Left lung (tissue), 10 donors: Measurements from ENCODE around the gene ROS1. TPM values are rescaled to one million over a fixed set of nuclear protein-coding genes. Genes with fewer than 3 reads are reported as not detected.
A peak's percentile ranks its signal among the peaks of the same experiment; 100 is the strongest.

Source experiments
- ATAC-seq: fragments of 200-7000 bp; cut with Tn5 transposase; one replicate; pipeline ENCODE4 v1.9.1; 2020; ENCODE audit warnings: moderate library complexity
- DNase-seq, 4 donors: peaks; one replicate each; pipeline ENCODE4 v3.0.0-alpha.2; 2013 to 2020
- H3K27ac ChIP-seq, 2 donors: fragments of 200-600 bp; sonication (generic) in 1 of 2; one replicate each; pipeline versions ENCODE4 v1.5.0 to v1.8.0; 2020 to 2021
- H3K27me3 ChIP-seq, 2 donors: fragments of 200-600 bp; sonication (generic) in 1 of 2; one replicate each; pipeline versions ENCODE4 v1.5.0 to v1.8.0; 2020 to 2021
- H3K36me3 ChIP-seq, 2 donors: fragments of 200-600 bp; sonication (generic) in 1 of 2; one replicate each; pipeline versions ENCODE4 v1.5.0 to v1.8.0; 2020 to 2021
- H3K4me1 ChIP-seq, 2 donors: fragments of 200-600 bp; one replicate each; pipeline ENCODE4 v1.8.0; 2021
- H3K4me3 ChIP-seq, 2 donors: fragments of 200-600 bp; sonication (generic) in 1 of 2; one replicate each; pipeline versions ENCODE4 v1.5.0 to v1.8.0; 2020 to 2021; ENCODE audit warnings: mild to moderate bottlenecking in 1 of 2
- H3K9me3 ChIP-seq, 2 donors: fragments of 200-600 bp; sonication (generic) in 1 of 2; one replicate each; pipeline versions ENCODE4 v1.5.0 to v1.8.0; 2020 to 2021
- CTCF ChIP-seq, 2 donors: fragments of 200-600 bp; sonication (generic) in 1 of 2; IDR thresholded peaks; one replicate each; pipeline versions ENCODE4 v1.5.0 to v1.8.0; 2021; ENCODE audit warnings: antibody characterized with exemption in 2 of 2
- intact Hi-C, 2 donors: fragments of 100-400 bp; cut with DNase I; formaldehyde crosslinking; loops; one replicate each; pipeline versions ENCODE4 v1.11.2 to v1.14.2; 2022
- polyA plus RNA-seq, 6 donors: library from polyadenylated mRNA; unstranded; fragments of 120-200 nt; gene quantifications; one replicate each; pipeline ENCODE4 v1.2.1, GENCODE V29; 2013; ENCODE audit not compliant: insufficient read length in 6 of 6
- total RNA-seq, 2 donors: library from RNA; stranded (reverse); fragmentation: NEBNext Ultra II Directional; extraction: Animal tissue kit (Norgen Biotek cat#: 25700); gene quantifications; one replicate each; pipeline ENCODE4 v1.2.1, GENCODE V29; 2021
- donor health status: DM: no; HTN: yes; CAD: no.
- donor health status: DM: no; HTN: no; CAD: no.

ROS1 gene
- total and polyA plus RNA-seq, 8 donors, result 21.2 to 305 (median 39.5) TPM

DNA sequence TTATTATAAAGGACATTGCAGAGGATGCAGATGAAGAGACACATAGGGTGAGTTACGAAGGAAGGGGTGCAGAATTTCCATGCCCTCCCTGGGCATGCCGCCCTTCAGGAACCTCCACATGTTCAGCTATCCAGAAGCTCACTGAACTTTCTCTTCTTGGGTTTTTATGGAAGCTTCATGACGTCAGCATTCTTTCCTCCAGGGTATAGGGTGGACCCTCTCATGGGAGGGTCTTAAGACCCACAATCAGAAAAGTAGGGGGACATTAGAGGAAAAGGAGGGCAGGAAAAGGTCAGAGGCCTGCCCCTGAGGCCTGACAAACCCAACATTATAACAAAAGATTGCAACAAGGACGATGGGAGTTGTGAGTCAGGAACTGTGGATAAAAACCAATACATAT lies 42.1 kb upstream of the ROS1 start:
- TF ChIP-seq CTCF (IDR thresholded peaks at IDR 0.05), result no peak
- Histone ChIP-seq H3K4me3 (no peak overlapping the region), H3K9me3 (no peaks in the 10 kb centered on the region), H3K36me3 (no peaks in the 10 kb centered on the region), H3K27me3 (no peaks in the 10 kb centered on the region), H3K4me1 (no peaks in the 10 kb centered on the region), H3K27ac (no peak overlapping the region)
- no peak for ATAC-seq
- intact Hi-C loops, result no loop called here
- no peak for DNase-seq

- no peak for DNase-seq
- Histone ChIP-seq H3K36me3 (no peaks in the 10 kb centered on the region), H3K4me3 (no peak overlapping the region), H3K27me3 (no peaks in the 10 kb centered on the region), H3K27ac (no peak overlapping the region), H3K9me3 (no peaks in the 10 kb centered on the region), H3K4me1 (no peaks in the 10 kb centered on the region)
- no peak for ATAC-seq
- intact Hi-C loops, result no loop called here
- TF ChIP-seq CTCF (IDR thresholded peaks at IDR 0.05), result no peak
These were observed 39.9 kb upstream of the ROS1 start for GRCh38 chr6:117465691-117466090.

DNA sequence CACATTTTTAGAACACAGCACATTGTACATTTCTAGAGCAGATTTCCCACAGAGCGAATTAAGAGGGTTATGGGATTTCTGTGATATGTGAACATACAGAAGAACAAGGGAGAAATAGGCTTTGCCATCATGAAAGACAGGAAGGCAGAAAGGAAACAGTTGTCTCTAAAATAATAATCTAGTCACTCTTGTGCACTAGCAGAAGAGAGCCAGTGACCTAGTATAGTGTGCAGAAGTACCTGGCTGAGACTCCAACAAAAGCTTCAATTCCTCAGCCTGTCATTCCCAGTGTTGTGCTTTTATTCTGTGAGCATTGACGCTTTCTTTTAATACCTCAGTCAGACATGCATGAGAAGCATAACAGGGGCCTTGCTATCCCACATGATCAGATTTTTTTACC lies 39.0 kb upstream of the ROS1 start:
- Histone ChIP-seq H3K27me3 (no peaks in the 10 kb centered on the region), H3K4me3 (no peak overlapping the region), H3K27ac (no peak overlapping the region), H3K36me3 (no peaks in the 10 kb centered on the region), H3K4me1 (no peaks in the 10 kb centered on the region), H3K9me3 (no peaks in the 10 kb centered on the region)
- TF ChIP-seq CTCF (IDR thresholded peaks at IDR 0.05), result no peak
- ATAC-seq (no peak), DNase-seq (no peak)
- intact Hi-C loops, result no loop called here

GRCh38 chr6:117463762-117464665 lies 38.3 kb upstream of the ROS1 start:
- Histone ChIP-seq H3K9me3 (no peaks in the 10 kb centered on the region), H3K27ac (no peak overlapping the region), H3K36me3 (no peaks in the 10 kb centered on the region), H3K4me1 (no peaks in the 10 kb centered on the region), H3K27me3 (no peaks in the 10 kb centered on the region), H3K4me3 (no peak overlapping the region)
- ATAC-seq, result peak; percentile 41
- TF ChIP-seq CTCF (IDR thresholded peaks at IDR 0.05), result no peak
- intact Hi-C loops, result no loop called here
- no peak for DNase-seq

- Histone ChIP-seq H3K36me3 (no peaks in the 10 kb centered on the region), H3K27me3 (no peaks in the 10 kb centered on the region), H3K9me3 (no peaks in the 10 kb centered on the region), H3K27ac (no peak overlapping the region), H3K4me1 (no peaks in the 10 kb centered on the region), H3K4me3 (no peak overlapping the region)
- ATAC-seq (no peak), DNase-seq (peak in 1 of 4 donors; percentile 10)
- TF ChIP-seq CTCF (IDR thresholded peaks at IDR 0.05), result no peak
- intact Hi-C loops, result loop anchor here (10.0 kb wide), 1 partner anchor 95 kb away; no protein-coding TSS in a partner anchor
These were observed 33.6 kb upstream of the ROS1 start for GRCh38 chr6:117459204-117459944.
